GM23338 (cell line): ENCODE data around the gene KIAA1671. TPM values are rescaled to one million over a fixed set of nuclear protein-coding genes. Genes with fewer than 3 reads are reported as not detected.

ENCODE experiments used
- ATAC-seq: fragments of 200-7000 bp; cut with Tn5 transposase; 3 replicates; pipeline ENCODE4 v1.9.1; 2020
- DNase-seq: peaks from one replicate; pipeline ENCODE4 v3.0.0-alpha.2; 2015; ENCODE audit warnings: low spot score
- H2AFZ ChIP-seq: fragments of 200-600 bp; sonication (generic); 2 replicates; pipeline ENCODE4 v1.8.0; 2016; ENCODE audit warnings: antibody characterized with exemption, mild to moderate bottlenecking, moderate library complexity
- H3F3A ChIP-seq: fragments of 200-600 bp; sonication (generic); replicated peaks from 2 replicates; pipeline ENCODE4 v1.8.0; 2017; ENCODE audit warnings: antibody characterized with exemption, mixed run types, low read depth
- H3K27ac ChIP-seq: fragments of 200-600 bp; sonication (generic); 2 replicates; pipeline ENCODE4 v1.6.1; 2016; ENCODE audit warnings: low read depth
- H3K27me3 ChIP-seq: fragments of 200-600 bp; sonication (generic); 2 replicates; pipeline ENCODE4 v1.8.0; 2016; ENCODE audit warnings: mild to moderate bottlenecking, mixed run types, moderate library complexity; ENCODE audit not compliant: insufficient read depth
- H3K36me3 ChIP-seq: fragments of 200-600 bp; sonication (generic); 2 replicates; pipeline ENCODE4 v1.8.0; 2016; ENCODE audit warnings: mild to moderate bottlenecking; ENCODE audit not compliant: insufficient read depth
- H3K4me1 ChIP-seq: fragments of 200-600 bp; sonication (generic); 2 replicates; pipeline ENCODE4 v1.8.0; 2016; ENCODE audit warnings: mild to moderate bottlenecking, moderate library complexity; ENCODE audit not compliant: insufficient read depth
- H3K4me2 ChIP-seq: fragments of 200-600 bp; sonication (generic); 2 replicates; pipeline ENCODE4 v1.7.1; 2017; ENCODE audit warnings: mixed run types
- H3K4me3 ChIP-seq: fragments of 200-600 bp; sonication (generic); 2 replicates; pipeline ENCODE4 v1.6.1; 2016; ENCODE audit warnings: mixed run types
- H3K79me2 ChIP-seq: fragments of 200-600 bp; sonication (generic); replicated peaks from 2 replicates; pipeline ENCODE4 v1.8.0; 2017; ENCODE audit warnings: mild to moderate bottlenecking; ENCODE audit not compliant: insufficient read depth
- H3K9me2 ChIP-seq: fragments of 200-600 bp; sonication (generic); 2 replicates; pipeline ENCODE4 v1.8.0; 2017; ENCODE audit not compliant: insufficient read depth
- H4K20me1 ChIP-seq: fragments of 200-600 bp; sonication (generic); replicated peaks from 2 replicates; pipeline ENCODE4 v1.8.0; 2017; ENCODE audit warnings: mild to moderate bottlenecking; ENCODE audit not compliant: insufficient read depth
- H3K27ac Mint-ChIP-seq: 2 replicates; pipeline ENCODE4 v1.8.0; 2020; ENCODE audit warnings: inconsistent platforms, mild to moderate bottlenecking, moderate library complexity, mixed read lengths
- H3K27me3 Mint-ChIP-seq: 3 replicates; pipeline ENCODE4 v1.8.0; 2022; ENCODE audit warnings: low read depth, mild to moderate bottlenecking, moderate library complexity, mixed read lengths, inconsistent platforms; ENCODE audit not compliant: insufficient read depth, poor library complexity
- H3K36me3 Mint-ChIP-seq: 3 replicates; pipeline ENCODE4 v1.8.0; 2021; ENCODE audit warnings: low read depth, mild to moderate bottlenecking, inconsistent platforms, moderate library complexity, mixed read lengths
- H3K4me1 Mint-ChIP-seq: 3 replicates; pipeline ENCODE4 v1.8.0; 2020; ENCODE audit warnings: mild to moderate bottlenecking, inconsistent platforms, mixed read lengths
- H3K4me3 Mint-ChIP-seq: 3 replicates; pipeline ENCODE4 v1.8.0; 2021; ENCODE audit warnings: moderate library complexity, mild to moderate bottlenecking, inconsistent platforms, mixed read lengths
- H3K9me3 Mint-ChIP-seq: 3 replicates; pipeline ENCODE4 v1.8.0; 2020; ENCODE audit warnings: moderate library complexity, mild to moderate bottlenecking, inconsistent platforms, mixed read lengths
- CREB1 ChIP-seq: fragments of 250-450 bp; sonication (Bioruptor Pico); IDR thresholded peaks from 2 replicates; pipeline ENCODE4 v1.5.0; 2020; ENCODE audit warnings: low read depth, mild to moderate bottlenecking, moderate library complexity
- CTCF ChIP-seq, 2 experiments: fragments of 200-600 bp in 1 of 2; sonication (generic) in 1 of 2; conservative IDR thresholded peaks; 2 replicates each; pipeline versions ENCODE4 v1.5.1 to v1.6.1; 2016 to 2017; ENCODE audit warnings: antibody characterized with exemption in 2 of 2, low read depth in 2 of 2, mild to moderate bottlenecking in 2 of 2, moderate library complexity in 1 of 2
- ETS1 ChIP-seq: IDR thresholded peaks from 2 replicates; pipeline ENCODE4 v1.6.1; 2016; ENCODE audit warnings: antibody characterized with exemption
- EZH2 ChIP-seq: fragments of 200-600 bp; sonication (generic); IDR thresholded peaks from one replicate; pipeline ENCODE4 v1.8.0; 2017; ENCODE audit warnings: antibody characterized with exemption, mild to moderate bottlenecking, low read depth; ENCODE audit not compliant: unreplicated experiment
- EZH2phosphoT487 ChIP-seq: fragments of 200-600 bp; sonication (generic); IDR thresholded peaks from one replicate; pipeline ENCODE4 v1.8.1; 2018; ENCODE audit warnings: antibody characterized with exemption; ENCODE audit not compliant: unreplicated experiment
- JUNB ChIP-seq: IDR thresholded peaks from one replicate; pipeline ENCODE4 v1.6.1; 2016; ENCODE audit warnings: antibody characterized with exemption; ENCODE audit not compliant: unreplicated experiment
- NANOG ChIP-seq: IDR thresholded peaks from 2 replicates; pipeline ENCODE4 v1.6.1; 2016; ENCODE audit warnings: antibody characterized with exemption, borderline replicate concordance
- POLR2AphosphoS5 ChIP-seq: IDR thresholded peaks from 2 replicates; pipeline ENCODE4 v1.6.1; 2016; ENCODE audit warnings: antibody characterized with exemption, low read depth
- REST ChIP-seq: IDR thresholded peaks from one replicate; pipeline ENCODE4 v1.6.1; 2018; ENCODE audit warnings: antibody characterized with exemption; ENCODE audit not compliant: unreplicated experiment
- STAT1 ChIP-seq: IDR thresholded peaks from one replicate; pipeline ENCODE4 v1.6.1; 2016; ENCODE audit warnings: antibody characterized with exemption; ENCODE audit not compliant: unreplicated experiment
- ZNF114 ChIP-seq: fragments of 250-450 bp; sonication (Bioruptor Pico); IDR thresholded peaks from 2 replicates; pipeline ENCODE4 v1.5.0; 2020; ENCODE audit warnings: mild to moderate bottlenecking, moderate library complexity
- ZNF331 ChIP-seq: fragments of 250-450 bp; sonication (Bioruptor Pico); IDR thresholded peaks from 2 replicates; pipeline ENCODE4 v1.5.0; 2020; ENCODE audit warnings: low read depth, mild to moderate bottlenecking, moderate library complexity
- ZNF462 ChIP-seq: fragments of 250-450 bp; sonication (Bioruptor Pico); IDR thresholded peaks from 2 replicates; pipeline ENCODE4 v1.5.0; 2020; ENCODE audit warnings: mild to moderate bottlenecking, moderate library complexity
- polyA plus RNA-seq: library from polyadenylated mRNA; unstranded; fragments of >200 nt; fragmentation: Nextera tagmentation; extraction: Ambion mirVana; gene quantifications from 2 replicates; pipeline ENCODE4 v1.2.1, GENCODE V29; 2016
- total RNA-seq: library from RNA; depleted of rRNA; stranded (reverse); fragments of >200 nt; shearing (Covaris generic); gene quantifications from 2 replicates; pipeline ENCODE4 v1.2.3, GENCODE V29; 2014

KIAA1671 gene
- total and polyA plus RNA-seq, 2 experiments from 2014 or later = 6.1 to 27.2 TPM

GRCh38 chr22:24920029-24920428, 32.5 kb upstream of the KIAA1671 start:
- Histone ChIP-seq H3K27me3 (no peaks in the 10 kb centered on the region), H3K27ac (no peak overlapping the region), H4K20me1 (no peaks in the 10 kb centered on the region), H3K9me2 (no peaks in the 10 kb centered on the region), H3K36me3 (no peaks in the 10 kb centered on the region), H3K79me2 (no peaks in the 10 kb centered on the region), H2AFZ (no peak overlapping the region), H3K4me1 (no peaks in the 10 kb centered on the region), H3F3A (no peaks in the 10 kb centered on the region), H3K4me3 (no peak overlapping the region), H3K4me2 (no peak overlapping the region)
- peaks cover 3% of the 10 kb centered on the region; the same call in 2 of the 3 replicates for H3K9me3 Mint-ChIP-seq
- no peaks in the 10 kb centered on the region for H3K36me3 Mint-ChIP-seq
- no peak overlapping the region for H3K27ac Mint-ChIP-seq
- no peaks in the 10 kb centered on the region for H3K4me1 Mint-ChIP-seq
- TF ChIP-seq REST = no peak
- no peak for TF ChIP-seq JUNB
- TF ChIP-seq STAT1 = no peak
- TF ChIP-seq EZH2 = no peak
- no peak for TF ChIP-seq ZNF114 (CRISPR knock-in tag)
- TF ChIP-seq NANOG = no peak
- TF ChIP-seq POLR2AphosphoS5 = no peak
- TF ChIP-seq CREB1 (CRISPR knock-in tag) = no peak
- TF ChIP-seq ZNF462 = no peak
- no peak for TF ChIP-seq CTCF (conservative IDR thresholded peaks at IDR 0.05; ENCODE audit: low read depth in 2 of 2)
- no peak for TF ChIP-seq ETS1
- TF ChIP-seq ZNF331 = no peak
- no peak for TF ChIP-seq EZH2phosphoT487
- DNase-seq (no peak), ATAC-seq (no peak)
- H3K27me3 Mint-ChIP-seq = no peaks in the 10 kb centered on the region
- H3K4me3 Mint-ChIP-seq = no peak overlapping the region
